Left colon (tissue), 2 donors: ENCODE data around the gene RPL32. TPM values are rescaled to one million over a fixed set of nuclear protein-coding genes. Genes with fewer than 3 reads are reported as not detected.
A peak's percentile ranks its signal among the peaks of the same experiment; 100 is the strongest.

Experiments
- ATAC-seq: fragments of 200-7000 bp; cut with Tn5 transposase; one replicate; pipeline ENCODE4 v1.9.1; 2020; ENCODE audit warnings: mild to moderate bottlenecking, moderate library complexity
- DNase-seq, 2 donors: peaks; one replicate each; pipeline ENCODE4 v3.0.0-alpha.2; 2020
- intact Hi-C, 2 donors: fragments of 100-400 bp; cut with DNase I in 1 of 2; cut with micrococcal nuclease in 1 of 2; formaldehyde crosslinking; loops; one replicate each; pipeline versions ENCODE4 v1.11.2 to v1.14.0; 2022; cut with DNase I, micrococcal nuclease
- total RNA-seq, 2 donors: library from RNA; stranded (reverse); fragmentation: NEBNext Ultra II Directional; extraction: Animal tissue kit (Norgen Biotek cat#: 25700); gene quantifications; one replicate each; pipeline ENCODE4 v1.2.1, GENCODE V29; 2021
- donor health status: DM: no; HTN: no; CAD: no.
- donor health status: DM: yes; HTN: yes; CAD: no.

Gene RPL32
- total RNA-seq, 2 donors from 2014 or later = 1,145 to 1,173 TPM

GRCh38 chr3:12838179-12838965 lies 3.0 kb downstream of the RPL32 start:
- no peak for ATAC-seq
- intact Hi-C loops = no loop called here
- DNase-seq = no peak

- no peak for DNase-seq
- ATAC-seq = no peak
- intact Hi-C loops = no loop called here
Measured at GRCh38 chr3:12837295-12837986, 3.9 kb downstream of the RPL32 start.

GRCh38 chr3:12835052-12835665 lies 6.2 kb downstream of the RPL32 start:
- ATAC-seq (no peak), DNase-seq (no peak)
- intact Hi-C loops = no loop called here

- intact Hi-C loops = no loop called here
- peak; percentile 5 for ATAC-seq
- DNase-seq = no peak
Measured at GRCh38 chr3:12833222-12834161, 7.9 kb downstream of the RPL32 start.

GRCh38 chr3:12832350-12833221 lies 8.8 kb downstream of the RPL32 start:
- intact Hi-C loops = no loop called here
- ATAC-seq (peak; percentile 9), DNase-seq (no peak)

GRCh38 chr3:12831301-12831866 lies 10.0 kb downstream of the RPL32 start:
- intact Hi-C loops = no loop called here
- ATAC-seq = peak; percentile 53
- DNase-seq = no peak

- intact Hi-C loops = no loop called here
- DNase-seq (no peak), ATAC-seq (peak; percentile 15)
Measured at GRCh38 chr3:12830785-12831156, 10.6 kb downstream of the RPL32 start.

- intact Hi-C loops = no loop called here
- DNase-seq (no peak), ATAC-seq (peak; percentile 29)
Measured at GRCh38 chr3:12829886-12830784, 11.2 kb downstream of the RPL32 start.

GRCh38 chr3:12829404-12829803 lies 12.0 kb downstream of the RPL32 start:
- no peak for ATAC-seq
- DNase-seq = no peak
- intact Hi-C loops = no loop called here

- intact Hi-C loops = no loop called here
- ATAC-seq = no peak
Measured at GRCh38 chr3:12828751-12829150, 12.6 kb downstream of the RPL32 start.

GRCh38 chr3:12825156-12825555 lies 16.2 kb downstream of the RPL32 start:
- intact Hi-C loops = no loop called here
- ATAC-seq (no peak), DNase-seq (no peak)

More at GRCh38 chr3:12828751-12829150, 12.6 kb downstream of the RPL32 start:
- no peak for DNase-seq

- ATAC-seq (no peak), DNase-seq (no peak)
- intact Hi-C loops = no loop called here
Measured at GRCh38 chr3:12824299-12824698, 17.1 kb downstream of the RPL32 start.

- ATAC-seq = peak; percentile 52
- intact Hi-C loops = no loop called here
- DNase-seq = no peak
Measured at GRCh38 chr3:12822725-12823373, 18.5 kb downstream of the RPL32 start.

GRCh38 chr3:12818773-12819172 lies 22.6 kb downstream of the RPL32 start:
- DNase-seq (no peak), ATAC-seq (no peak)
- intact Hi-C loops = no loop called here

GRCh38 chr3:12818273-12818672 lies 23.1 kb downstream of the RPL32 start:
- ATAC-seq = no peak
- DNase-seq = no peak
- intact Hi-C loops = no loop called here

GRCh38 chr3:12817343-12817710 lies 24.0 kb downstream of the RPL32 start:
- ATAC-seq (no peak), DNase-seq (no peak)
- intact Hi-C loops = no loop called here
